NK-92 (cell line): ENCODE data around the gene RAP1B.

Source experiments
- DNase-seq: peaks from one replicate; lab custom pipeline; 2025; ENCODE audit not compliant: unreplicated experiment; lab: John Stamatoyannopoulos, UW

The RAP1B gene

DNA sequence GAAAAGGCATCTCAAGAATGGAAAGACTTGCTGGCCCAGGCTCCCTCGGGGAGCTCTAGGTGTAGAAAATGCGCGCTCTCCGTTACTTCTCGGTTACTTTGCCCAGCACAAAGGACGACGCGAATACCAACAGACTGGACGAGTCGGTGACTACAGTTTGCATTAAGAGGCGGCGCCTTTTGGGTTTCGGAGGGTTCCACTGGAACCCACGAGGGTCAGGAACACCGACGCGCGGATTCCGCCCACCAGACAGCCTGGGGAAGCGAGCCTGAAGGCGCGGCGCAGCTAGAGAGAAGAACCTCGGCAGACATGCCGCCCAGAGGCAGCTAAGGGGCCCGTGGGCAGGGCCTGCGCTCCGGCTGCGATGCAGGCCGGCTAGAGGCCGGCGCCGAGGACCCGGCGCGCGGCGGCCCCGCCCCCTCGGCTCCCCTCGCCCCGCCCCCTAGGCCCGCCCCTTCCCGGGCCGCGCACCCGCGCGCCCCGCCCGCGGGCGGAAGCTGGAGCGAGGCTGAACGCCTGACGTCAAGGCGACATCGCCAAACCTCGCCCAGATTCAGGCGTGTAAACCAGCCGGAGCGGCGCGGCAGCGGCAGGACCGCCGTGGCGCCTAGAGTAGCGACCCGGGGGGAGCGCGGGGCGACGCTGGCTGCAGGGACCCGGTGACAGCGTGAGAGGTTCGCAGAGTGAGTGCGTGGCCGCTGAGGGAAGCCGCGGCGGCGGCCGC lies at the start of gene RAP1B:
Gene RAP1B (plus strand): TSS at position 530 of the 724 bp plus-strand sequence. CDS start 37,826 bp downstream, outside the sequence.
- DNase-seq = peak; percentile 6

DNA sequence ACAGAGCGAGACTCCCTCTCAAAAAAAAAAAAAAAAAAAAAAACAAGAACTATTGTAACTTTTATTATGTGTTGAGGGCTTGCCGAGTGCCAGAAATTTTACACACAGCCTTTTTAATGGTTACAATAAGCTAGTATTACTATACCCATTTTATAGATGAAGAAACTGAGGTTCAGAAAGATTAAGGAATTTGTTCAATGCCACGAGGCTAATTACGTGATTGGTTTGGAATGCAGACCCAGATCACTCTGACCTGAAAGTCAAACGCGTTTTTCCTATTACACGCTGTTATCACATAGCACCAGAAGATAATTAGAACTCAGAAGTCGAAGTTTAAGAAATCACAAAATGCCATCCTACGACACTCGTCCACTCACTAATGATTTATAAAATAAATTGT lies 48.9 kb upstream of the RAP1B start:
- no peak for DNase-seq

DNA sequence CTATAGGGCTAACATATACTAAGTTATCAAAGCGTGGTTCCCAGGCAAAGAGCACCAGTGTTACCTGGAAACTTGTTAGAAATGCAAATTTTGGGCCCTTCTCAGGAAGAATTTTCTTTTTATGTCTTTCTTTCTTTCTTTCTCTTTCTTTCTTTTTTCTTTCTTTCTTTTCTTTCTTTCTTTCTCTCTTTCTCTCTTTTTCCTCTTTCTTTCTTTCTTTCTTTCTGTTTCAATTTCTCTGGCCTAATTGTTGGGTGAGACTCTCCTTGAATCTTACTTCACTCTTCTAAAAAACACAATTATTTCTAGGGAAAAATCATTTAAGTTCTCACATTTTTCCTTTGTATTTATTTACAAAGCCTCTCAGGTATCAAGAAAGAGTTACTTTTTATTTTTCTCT lies 46.5 kb upstream of the RAP1B start:
- DNase-seq = no peak

DNA sequence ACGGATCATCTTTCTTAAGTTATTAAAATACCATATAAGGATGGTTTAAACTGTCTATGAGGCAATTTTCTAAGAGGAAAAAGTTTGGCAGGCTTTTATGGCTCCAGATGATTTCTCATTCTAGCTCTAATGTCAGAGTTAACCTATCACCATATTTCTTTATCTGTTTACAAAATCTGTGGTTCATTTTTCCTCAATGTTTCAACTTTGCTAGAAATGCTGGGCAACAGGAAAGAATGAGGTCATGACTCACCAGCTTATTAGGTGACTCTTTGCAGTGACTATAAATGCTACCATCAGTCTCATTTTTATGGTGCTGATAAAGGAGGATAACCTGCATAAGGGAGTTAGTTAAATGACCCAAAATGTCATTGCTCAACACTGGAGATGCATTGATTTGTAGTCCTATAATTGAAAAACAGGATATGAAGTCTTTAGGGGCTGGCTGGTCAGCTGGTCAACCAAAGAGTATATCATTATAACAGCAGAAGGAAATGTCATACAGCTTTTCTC lies 45.3 kb upstream of the RAP1B start:
- DNase-seq = no peak

DNA sequence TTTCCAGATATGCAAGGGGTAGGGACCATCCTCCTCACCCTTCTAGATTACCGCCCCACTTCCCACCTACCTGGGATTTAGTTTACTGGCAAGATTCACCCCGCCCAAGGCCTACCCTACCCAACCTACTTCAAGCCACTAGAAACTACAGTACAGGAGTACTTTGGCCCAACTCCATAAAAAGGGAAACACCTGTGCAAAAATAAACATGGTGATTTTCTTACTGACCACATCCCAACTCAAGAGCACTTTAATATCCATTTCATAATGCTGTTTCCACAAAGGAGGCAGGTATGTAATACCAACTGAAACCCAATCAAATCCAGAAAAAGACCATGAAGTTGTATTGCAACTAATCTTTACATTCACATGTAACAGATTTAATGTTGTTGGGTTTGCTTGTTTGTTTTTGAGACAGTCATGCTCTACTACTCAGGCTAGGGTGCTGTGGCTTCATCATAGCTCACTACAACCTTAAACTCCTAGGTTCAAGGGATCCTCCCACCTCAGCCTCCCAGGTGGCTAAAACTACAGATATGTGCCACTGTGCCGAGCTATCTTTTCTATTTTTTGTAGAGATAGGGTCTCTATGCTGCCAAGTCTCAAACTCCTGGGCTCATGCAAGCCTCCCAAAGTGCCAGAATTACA lies 41.7 kb upstream of the RAP1B start:
- no peak for DNase-seq

DNA sequence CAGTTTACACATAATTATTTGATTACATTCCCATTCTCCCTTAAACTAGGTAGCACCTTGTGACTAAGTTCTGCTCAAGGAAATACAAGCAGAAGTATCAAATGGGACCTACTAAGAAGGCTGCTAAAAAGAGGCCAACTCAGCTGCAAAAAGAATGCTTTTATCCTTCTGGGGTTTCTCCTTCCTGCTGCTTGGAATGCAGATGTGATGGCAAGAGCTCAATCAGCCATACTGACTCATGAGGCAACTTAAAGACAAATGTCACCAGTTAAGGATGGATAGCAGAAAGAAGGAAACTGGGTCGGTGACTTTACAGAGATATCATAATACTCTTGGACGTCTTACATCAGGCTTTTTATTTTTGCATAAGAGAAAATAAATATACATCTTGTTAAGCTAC lies 38.0 kb upstream of the RAP1B start:
- no peak for DNase-seq

DNA sequence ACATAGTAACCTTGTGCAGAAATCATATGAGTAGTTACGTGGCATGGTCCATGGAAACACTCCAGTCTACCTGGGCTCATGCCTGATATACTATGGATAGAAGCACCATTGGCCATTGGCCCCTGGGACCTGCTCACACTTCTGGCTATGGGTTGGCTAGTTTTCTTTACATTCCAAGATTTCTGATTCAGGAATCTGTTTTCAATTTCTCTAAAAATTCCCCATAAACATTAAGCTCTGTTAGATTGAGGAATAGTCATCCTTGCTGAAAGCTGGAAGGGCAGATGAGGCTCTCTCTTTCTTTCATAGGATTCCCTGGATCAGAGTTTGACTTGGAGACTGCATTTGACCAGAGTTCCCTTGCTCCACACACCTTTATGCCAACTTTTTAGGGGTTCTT lies 37.3 kb upstream of the RAP1B start:
- DNase-seq = no peak

DNA sequence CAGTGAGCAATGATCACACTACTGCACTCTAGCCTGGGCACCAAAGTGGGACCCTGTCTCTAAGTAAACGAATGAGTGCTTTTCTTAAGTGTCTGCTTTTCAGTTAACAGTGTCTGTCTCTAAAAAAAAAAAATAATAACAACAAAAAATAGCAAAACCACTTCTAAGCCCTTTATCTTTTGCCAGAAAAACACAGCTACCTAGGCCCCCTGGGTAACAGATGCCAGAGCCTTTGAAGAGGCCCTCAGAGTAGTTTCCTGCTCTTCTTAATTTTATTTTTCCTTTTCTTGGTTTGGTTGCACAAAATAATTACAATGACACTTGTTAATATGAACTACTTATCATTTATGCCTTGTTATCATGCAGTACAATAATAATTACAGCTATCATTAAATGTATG lies 32.8 kb upstream of the RAP1B start:
- no peak for DNase-seq

DNA sequence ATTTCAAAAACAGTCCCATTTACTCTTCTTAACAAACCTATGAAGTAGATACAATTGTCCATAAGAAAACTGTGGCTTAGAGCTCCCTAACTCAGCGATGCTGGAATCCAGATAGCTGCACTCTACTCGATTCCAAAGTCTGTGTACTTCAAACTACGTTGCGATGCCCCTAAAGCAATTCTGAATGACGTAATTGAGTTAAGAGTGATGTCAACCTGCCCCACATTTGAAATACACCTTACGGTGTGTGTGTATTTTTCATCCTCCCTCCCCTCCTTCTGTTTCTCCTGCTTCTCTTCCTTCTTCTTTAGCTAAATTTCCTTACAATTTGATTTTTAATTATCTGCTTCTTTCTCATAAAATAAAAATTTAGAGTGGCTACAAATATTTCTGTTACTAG lies 31.9 kb upstream of the RAP1B start:
- DNase-seq = no peak

DNA sequence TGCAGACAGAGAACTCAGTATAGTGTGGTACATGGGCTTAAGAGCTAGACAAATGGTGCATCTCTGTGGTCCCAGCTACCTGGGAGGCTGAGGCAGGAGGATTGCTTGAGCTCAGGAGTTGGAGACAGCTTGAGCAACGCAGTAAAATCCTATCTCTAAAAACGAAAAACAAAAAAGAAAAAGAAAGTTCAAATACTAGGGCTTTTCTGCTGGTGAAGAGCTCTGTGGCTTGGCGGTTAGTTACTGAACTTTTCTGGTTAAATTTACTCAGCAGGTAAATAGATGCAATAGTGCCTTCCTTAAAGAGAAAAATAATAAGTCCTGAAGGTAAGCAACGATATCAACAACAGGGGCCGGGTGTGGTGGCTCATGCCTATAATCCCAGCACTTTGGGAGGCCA lies 31.4 kb upstream of the RAP1B start:
- DNase-seq = no peak

DNA sequence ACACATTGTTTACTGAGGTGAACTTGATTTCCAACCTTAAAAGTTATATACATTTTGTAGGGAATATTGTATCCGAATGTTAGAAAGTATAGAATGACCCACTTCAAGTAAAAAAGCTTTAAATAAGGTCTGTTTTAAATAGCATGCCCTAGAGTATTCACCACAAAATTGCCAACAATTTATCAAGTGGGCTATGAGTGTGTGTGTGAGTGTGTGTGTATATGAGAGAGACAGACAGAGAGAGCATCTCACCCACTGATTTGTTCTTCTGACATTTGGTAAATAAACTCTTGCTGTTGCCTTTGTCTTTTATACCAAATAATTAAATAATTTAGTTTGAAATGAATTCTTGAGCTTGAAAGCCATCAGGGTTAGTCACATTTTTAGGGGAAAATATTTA lies 29.8 kb upstream of the RAP1B start:
- no peak for DNase-seq

DNA sequence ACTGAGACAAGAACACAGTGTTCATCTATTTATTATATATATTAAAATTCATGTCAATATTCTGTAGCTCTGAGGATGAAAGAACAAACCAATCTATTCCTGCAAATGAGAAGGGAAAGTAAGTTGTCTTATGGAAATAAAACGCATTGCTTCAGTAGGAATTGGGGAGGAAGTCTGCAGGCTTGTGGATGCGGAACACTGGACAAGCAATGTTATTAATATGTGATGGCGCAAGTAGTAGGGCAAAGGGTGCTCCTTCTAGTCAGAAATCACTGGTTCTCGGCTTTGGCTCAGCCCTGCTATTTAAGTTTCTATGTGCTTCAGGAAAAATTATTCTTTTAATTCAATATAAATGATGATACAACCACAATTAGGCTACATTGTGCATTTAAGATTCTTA lies 28.8 kb upstream of the RAP1B start:
- DNase-seq = no peak

DNA sequence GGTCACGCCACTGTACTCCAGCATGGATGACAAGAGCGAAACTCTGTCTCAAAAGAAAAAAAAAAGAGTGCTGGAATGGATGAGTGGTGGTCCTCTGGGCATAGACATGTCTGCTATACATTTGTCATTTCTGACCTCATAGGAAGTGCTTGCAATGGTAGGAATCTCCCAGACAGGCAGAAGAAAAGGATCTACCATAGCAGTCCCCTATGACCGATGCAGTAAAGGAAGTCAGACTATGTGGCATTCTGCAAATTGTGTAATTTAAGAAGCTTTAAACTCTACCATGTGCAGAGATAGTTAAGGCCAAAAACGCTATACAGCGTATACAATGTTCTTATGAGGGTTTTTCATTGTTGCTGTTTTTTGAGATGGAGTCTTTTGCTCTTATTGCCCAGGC lies 24.7 kb upstream of the RAP1B start:
- DNase-seq = no peak

DNA sequence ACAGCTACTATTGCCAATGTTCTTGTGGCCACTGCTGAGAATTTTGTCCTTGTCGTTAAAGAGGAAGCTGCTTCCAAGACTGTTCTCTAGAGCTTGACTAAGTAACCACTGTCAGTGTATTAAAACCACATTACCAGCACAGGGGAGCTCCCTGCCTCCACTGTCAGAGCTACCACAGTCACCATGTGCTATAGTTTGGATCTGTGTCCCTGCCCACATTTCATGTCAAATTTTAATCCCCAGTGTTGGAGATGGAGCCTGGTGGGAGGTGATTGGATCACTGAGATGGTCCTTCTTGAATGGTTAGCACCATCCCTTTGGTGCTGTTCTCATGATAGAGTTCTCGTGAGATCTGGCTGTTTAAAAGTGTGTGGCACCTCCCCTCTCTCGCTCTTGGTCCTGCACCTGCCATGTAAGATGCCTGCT lies 23.2 kb upstream of the RAP1B start:
- no peak for DNase-seq

DNA sequence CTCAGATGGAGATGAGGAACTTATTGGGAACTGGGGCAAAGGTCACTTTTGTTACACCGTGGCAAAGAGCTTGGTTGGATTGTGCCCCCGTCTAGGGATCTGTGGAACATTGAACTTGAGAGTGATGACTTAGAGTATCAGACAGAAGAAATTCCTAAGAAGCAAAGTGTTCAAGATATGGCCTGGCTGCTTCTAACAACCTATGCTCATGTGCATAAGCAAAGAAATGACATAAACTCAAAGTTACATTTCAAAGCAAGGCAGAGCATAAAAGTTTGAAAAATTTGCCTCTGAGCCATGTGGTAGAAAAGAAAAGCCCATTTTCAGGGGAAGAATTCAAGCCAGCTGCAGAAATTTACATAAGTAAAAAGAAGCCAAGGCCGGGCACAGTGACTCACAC lies 21.5 kb upstream of the RAP1B start:
- no peak for DNase-seq

DNA sequence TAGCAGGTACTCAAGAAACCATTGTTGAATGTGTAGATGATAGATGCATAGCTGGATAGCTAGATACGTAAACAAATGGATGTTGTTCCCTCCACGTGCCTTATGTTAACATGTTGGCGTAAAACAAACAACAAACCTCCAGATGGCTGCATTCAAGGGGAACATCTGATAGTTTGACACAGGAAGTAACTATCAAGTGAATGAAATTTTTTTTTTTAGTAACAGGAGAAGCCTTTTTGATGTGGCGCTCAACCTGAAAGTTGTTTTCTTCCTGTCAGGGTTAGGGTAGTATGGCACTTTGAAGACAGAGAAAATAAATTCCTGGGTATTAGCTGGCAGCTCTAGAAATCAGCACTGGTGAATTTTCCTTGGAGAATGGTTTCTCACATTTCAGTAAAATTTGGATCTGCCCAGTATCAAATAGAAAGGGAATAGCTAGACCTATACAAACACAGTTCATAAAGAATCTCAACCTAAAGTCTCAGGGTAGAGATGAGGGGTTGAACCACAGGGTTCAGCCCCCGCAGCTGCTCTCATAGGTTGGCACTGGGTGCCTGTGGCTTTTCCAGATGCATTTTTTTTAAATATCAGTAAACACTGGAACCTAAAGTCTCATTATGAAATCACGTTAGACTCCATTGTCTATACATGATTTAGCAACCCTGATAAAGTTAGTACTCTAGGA lies 18.8 kb upstream of the RAP1B start:
- no peak for DNase-seq

DNA sequence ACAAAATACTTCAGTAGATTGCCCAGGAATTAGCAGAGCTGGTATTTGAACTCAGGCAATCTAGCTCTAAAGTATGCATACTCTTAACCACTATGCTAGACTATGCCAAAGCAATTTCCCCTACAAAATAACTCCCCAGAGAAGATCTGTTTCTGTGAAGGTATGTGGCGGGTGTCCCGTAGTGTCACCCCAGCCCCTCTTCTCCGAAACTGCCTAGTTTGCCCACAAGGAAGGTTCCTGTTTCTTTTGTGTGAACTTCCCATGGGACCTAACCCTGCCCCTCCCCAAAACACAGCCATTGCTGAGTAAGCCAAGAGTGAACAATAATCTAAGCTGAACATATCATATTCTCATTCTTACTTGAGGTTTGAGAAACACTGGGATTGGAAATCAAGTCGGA lies 15.5 kb upstream of the RAP1B start:
- no peak for DNase-seq

DNA sequence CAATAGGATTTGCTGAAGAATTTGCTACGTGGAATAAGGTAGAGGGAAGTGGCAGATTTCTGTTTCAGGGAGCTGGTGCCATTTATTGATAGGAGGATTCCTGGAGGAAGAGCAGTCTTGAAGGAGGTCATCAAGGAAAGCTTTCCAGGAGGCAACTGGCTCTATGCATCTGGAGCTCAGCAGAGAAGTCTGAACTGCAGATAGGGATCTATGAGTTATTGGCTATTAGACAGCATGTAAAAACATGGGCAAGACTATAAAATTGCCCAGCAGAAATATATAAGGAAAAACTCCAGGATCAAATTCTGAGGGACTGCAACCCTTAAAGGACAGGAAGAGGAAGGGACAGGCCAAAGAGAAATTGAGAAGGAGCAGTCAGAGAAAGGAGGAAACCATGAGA lies 8.9 kb upstream of the RAP1B start:
- DNase-seq = no peak

DNA sequence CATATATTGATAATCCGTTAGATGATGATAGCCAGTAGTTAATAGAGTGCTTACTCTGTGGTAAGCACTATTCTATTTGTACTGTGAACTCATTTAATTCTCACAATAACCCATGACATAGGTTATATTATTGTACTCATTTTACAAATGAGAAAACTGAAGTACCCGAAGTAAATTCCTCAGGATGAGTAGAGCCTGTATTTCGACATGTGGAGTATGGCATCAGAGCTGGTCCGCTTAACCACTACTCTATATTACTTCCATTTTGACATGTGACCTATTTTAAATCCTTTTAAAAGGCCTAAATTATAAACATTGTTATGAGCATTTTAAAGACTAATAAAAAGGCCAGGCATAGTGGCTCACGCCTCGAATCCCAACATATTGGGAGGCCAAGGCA lies 8.0 kb upstream of the RAP1B start:
- DNase-seq = no peak

DNA sequence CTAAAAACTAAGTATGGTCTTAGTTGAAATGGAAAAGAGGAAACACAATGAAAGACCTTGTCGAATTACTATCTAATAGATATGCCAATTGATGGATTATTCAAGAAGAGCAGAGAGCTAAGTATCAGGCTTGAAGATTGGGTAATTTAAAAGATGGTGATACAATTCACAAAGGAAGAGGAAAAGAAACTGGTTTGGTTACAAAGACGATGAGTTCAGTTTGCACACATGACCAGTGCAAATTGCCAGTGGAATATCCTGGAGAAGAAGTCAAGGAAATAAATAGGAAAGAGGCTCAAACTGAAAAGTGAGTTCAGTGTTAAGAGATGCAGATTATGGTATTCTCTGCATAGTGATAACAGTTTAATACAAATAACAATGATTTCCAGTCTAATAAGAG lies 2.5 kb upstream of the RAP1B start:
- no peak for DNase-seq

DNA sequence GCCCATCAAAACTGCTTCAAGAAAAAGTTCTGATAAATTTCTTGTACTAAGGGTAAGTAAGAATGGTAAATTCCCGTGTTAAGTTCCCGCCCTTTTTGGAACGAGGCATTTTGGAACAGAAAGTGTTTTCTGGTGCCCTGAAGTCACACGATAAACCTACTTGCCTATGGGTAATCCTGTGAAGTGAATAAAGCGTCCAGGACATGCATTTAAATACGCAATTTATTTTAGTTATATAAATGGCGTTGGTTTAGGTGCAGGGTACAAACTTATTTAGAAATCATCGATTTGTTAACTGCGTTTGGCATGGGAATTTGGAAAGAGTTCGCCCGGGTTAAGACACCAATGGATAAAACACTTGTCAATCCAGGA lies 715 bp upstream of the RAP1B start:
- no peak for DNase-seq

DNA sequence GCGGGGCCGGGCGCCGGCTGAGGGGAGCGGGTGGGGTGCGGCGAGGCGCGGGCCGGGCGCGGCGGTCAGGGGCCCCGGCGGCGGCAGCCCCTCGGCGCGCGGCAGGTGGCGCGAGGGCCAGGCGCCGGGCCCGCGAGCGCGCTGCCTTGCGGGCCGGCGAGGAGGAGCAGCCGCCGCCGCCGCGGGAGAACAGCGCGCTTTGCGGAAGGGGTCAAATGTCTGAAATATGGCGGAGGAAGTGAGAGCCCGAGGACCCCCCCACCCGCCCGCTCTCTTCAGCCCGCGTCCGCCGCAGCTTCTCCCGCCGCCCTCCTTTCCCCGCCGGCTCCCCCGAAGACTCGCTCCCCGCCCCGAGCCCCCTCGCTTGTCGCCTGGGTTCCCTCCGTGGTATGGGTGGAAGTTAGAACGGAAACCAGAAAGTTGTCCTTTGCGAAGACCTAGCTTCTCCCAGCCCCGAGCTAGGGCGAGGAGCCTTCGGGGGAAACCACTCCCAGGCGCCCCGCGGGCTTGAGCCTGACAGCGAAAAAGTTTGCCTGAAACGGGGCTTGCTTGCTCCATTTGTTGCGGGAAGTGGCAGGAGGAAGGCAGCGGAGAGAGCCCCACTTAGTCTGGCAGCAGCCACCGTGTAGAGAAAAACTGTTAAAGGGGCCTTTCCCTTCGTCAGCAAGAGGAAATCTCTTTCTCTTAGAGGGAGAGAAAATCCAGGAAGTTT lies 551 bp downstream of the RAP1B start:
- DNase-seq = no peak
